ENCODE data around the gene BICD1. TPM values are rescaled to one million over a fixed set of nuclear protein-coding genes. Genes with fewer than 3 reads are reported as not detected.

The BICD1 gene
- total RNA-seq (23.6 TPM), polyA plus RNA-seq (1 to 10 TPM; 8.0 to 9.6 (median 8.8) TPM)

DNA sequence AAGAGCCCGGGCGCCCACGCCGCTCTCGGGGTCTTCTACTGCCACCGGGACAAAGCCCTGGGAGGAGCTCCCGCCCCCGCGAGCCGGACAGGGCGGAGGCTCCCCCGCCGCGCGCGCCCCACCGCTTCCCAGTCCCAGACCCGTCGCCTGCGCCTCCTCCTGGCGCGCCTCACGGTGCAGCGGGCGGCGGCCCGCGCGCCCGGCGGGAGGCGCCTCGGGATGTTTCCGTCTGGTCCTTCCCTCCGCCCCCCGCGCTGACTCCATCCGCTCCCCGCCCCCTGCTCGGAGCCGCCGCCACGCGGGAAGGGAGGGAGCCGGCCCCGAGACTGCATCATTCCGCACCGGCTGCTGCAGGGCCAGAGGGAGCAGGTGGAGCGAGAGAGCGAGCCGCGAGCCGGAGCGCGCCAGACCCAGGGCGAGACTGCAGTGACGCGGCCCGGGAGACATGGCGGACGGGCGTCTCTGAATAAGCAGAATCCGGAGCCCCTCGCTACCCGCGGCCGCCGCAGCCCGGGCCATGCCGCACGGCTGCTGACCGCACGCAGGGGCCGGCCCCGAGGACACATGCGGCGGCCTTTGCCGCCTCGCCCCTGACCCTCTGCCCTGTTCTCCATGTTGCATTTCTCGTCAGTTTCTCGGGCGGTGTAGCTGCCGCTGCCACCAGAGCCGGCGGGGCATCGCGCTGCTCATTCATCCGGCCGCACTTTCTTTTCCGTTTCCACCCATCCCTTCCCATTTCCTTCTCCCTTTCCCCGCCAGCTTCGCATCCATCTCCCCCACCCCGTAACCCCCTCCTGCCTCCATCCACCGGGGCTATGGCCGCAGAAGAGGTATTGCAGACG lies at the start of gene BICD1:
Gene BICD1 (plus strand): TSS at position 331 of the 842 bp plus-strand sequence. CDS start 485 bp downstream, at position 816.
- Histone ChIP-seq H3K4me3 (ENCODE audit: low read depth, low read length) (peak within 1 kb of the TSS; percentile 88), H3K27me3 (ENCODE audit: control insufficient read depth, insufficient read depth, low read length) (no peaks in the 10 kb centered on the region)

DNA sequence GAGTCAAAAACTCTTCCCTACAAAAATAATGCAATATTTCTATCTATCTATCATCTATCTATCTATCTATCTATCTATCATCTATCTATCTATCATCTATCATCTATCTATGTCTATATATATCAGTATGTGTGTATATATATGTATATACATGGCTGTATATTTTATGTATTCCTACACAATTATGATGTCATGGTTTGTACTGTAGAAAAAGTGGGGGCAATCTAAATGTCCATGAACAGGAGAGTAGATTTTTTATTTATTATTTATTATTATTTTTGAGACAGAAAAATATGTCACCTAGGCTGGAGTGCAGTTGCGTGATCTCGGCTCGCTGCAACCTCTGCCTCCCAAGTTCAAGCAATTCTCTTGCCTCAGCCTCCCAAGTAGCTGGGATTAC lies 45.6 kb upstream of the BICD1 start:
- ATAC-seq (ENCODE audit: low read depth in 2 of 2) (no peak), DNase-seq (no peak)
- no peak overlapping the region for H3K4me3 ChIP-seq (ENCODE audit: low read depth, low read length)
- no peaks in the 10 kb centered on the region for H3K36me3 Mint-ChIP-seq
- peaks cover 0 to 1% (median 0%) of the 10 kb centered on the region in 7 donors for H3K9me3 Mint-ChIP-seq
- no peak overlapping the region for H3K4me3 Mint-ChIP-seq
- H3K27ac Mint-ChIP-seq: no peak overlapping the region
- peaks cover 7% of the 10 kb centered on the region for H3K27me3 Mint-ChIP-seq
- peaks cover 2 to 9% (median 6%) of the 10 kb centered on the region in 4 donors for H3K4me1 Mint-ChIP-seq
- H3K36me3 ChIP-seq (ENCODE audit: control insufficient read depth, insufficient read depth, low read length): no peaks in the 10 kb centered on the region
- no peak overlapping the region for H3K27ac ChIP-seq (ENCODE audit: insufficient read depth, low read length, poor library complexity, severe bottlenecking)
- H3K4me1 ChIP-seq (ENCODE audit: control insufficient read depth, insufficient read depth, low read length, poor library complexity, severe bottlenecking): no peaks in the 10 kb centered on the region
- no peaks in the 10 kb centered on the region for H3K27me3 ChIP-seq (ENCODE audit: control insufficient read depth, insufficient read depth, low read length)
- H3K9me3 ChIP-seq (ENCODE audit: control insufficient read depth in 2 of 2, low read length in 2 of 2): no peaks in the 10 kb centered on the region

More for the DNA sequence above, at the start of gene BICD1:
- Mint-ChIP-seq H3K4me3 (peak within 1 kb of the TSS; percentile 96 to 98 (median 98)), H3K4me1 (peaks cover 19 to 35% (median 27%) of the 10 kb centered on the region in 4 donors), H3K36me3 (no peaks in the 10 kb centered on the region), H3K27ac (peak within 1 kb of the TSS; percentile 92 to 96 (median 96)), H3K27me3 (peaks cover 8% of the 10 kb centered on the region), H3K9me3 (no peaks in the 10 kb centered on the region)
- Histone ChIP-seq H3K9me3 (ENCODE audit: control insufficient read depth in 2 of 2, low read length in 2 of 2) (no peaks in the 10 kb centered on the region), H3K27ac (ENCODE audit: insufficient read depth, low read length, poor library complexity, severe bottlenecking) (peak within 1 kb of the TSS; percentile 51), H3K36me3 (ENCODE audit: control insufficient read depth, insufficient read depth, low read length) (no peaks in the 10 kb centered on the region), H3K4me1 (ENCODE audit: control insufficient read depth, insufficient read depth, low read length, poor library complexity, severe bottlenecking) (peaks cover 26% of the 10 kb centered on the region)
- peak; percentile 73 to 77 for ATAC-seq (ENCODE audit: low read depth in 2 of 2)
- DNase-seq: peak; percentile 59 to 75 (median 68)

- Histone ChIP-seq H3K36me3 (ENCODE audit: control insufficient read depth, insufficient read depth, low read length) (no peaks in the 10 kb centered on the region), H3K27me3 (ENCODE audit: control insufficient read depth, insufficient read depth, low read length) (no peaks in the 10 kb centered on the region), H3K4me3 (ENCODE audit: low read depth, low read length) (no peak overlapping the region), H3K27ac (ENCODE audit: insufficient read depth, low read length, poor library complexity, severe bottlenecking) (no peak overlapping the region), H3K4me1 (ENCODE audit: control insufficient read depth, insufficient read depth, low read length, poor library complexity, severe bottlenecking) (no peaks in the 10 kb centered on the region), H3K9me3 (ENCODE audit: control insufficient read depth in 2 of 2, low read length in 2 of 2) (no peaks in the 10 kb centered on the region)
- peaks cover 13% of the 10 kb centered on the region for H3K27me3 Mint-ChIP-seq
- H3K36me3 Mint-ChIP-seq: peaks cover 4% of the 10 kb centered on the region
- ATAC-seq (ENCODE audit: low read depth in 2 of 2): no peak
- DNase-seq: no peak
- H3K4me3 Mint-ChIP-seq: no peak overlapping the region
- no peak overlapping the region for H3K27ac Mint-ChIP-seq
- H3K4me1 Mint-ChIP-seq: peaks cover 2 to 9% (median 6%) of the 10 kb centered on the region in 4 donors
- H3K9me3 Mint-ChIP-seq: peaks cover 0 to 1% (median 0%) of the 10 kb centered on the region in 7 donors
Observed at GRCh38 chr12:32062881-32063280, 43.8 kb upstream of the BICD1 start.

GRCh38 chr12:32063796-32064195 lies 42.9 kb upstream of the BICD1 start:
- Mint-ChIP-seq H3K27me3 (peaks cover 13% of the 10 kb centered on the region), H3K4me1 (peaks cover 2 to 9% (median 6%) of the 10 kb centered on the region in 4 donors), H3K27ac (no peak overlapping the region), H3K9me3 (peaks cover 0 to 1% (median 0%) of the 10 kb centered on the region in 7 donors), H3K36me3 (peaks cover 4% of the 10 kb centered on the region), H3K4me3 (no peak overlapping the region)
- Histone ChIP-seq H3K4me3 (ENCODE audit: low read depth, low read length) (no peak overlapping the region), H3K9me3 (ENCODE audit: control insufficient read depth in 2 of 2, low read length in 2 of 2) (no peaks in the 10 kb centered on the region), H3K27me3 (ENCODE audit: control insufficient read depth, insufficient read depth, low read length) (no peaks in the 10 kb centered on the region), H3K36me3 (ENCODE audit: control insufficient read depth, insufficient read depth, low read length) (no peaks in the 10 kb centered on the region), H3K27ac (ENCODE audit: insufficient read depth, low read length, poor library complexity, severe bottlenecking) (no peak overlapping the region), H3K4me1 (ENCODE audit: control insufficient read depth, insufficient read depth, low read length, poor library complexity, severe bottlenecking) (no peaks in the 10 kb centered on the region)
- ATAC-seq (ENCODE audit: low read depth in 2 of 2): no peak
- no peak for DNase-seq

GRCh38 chr12:32066206-32066605 lies 40.4 kb upstream of the BICD1 start:
- no peaks in the 10 kb centered on the region for H3K9me3 ChIP-seq (ENCODE audit: control insufficient read depth in 2 of 2, low read length in 2 of 2)
- peaks cover 4% of the 10 kb centered on the region for H3K36me3 Mint-ChIP-seq
- H3K27ac ChIP-seq (ENCODE audit: insufficient read depth, low read length, poor library complexity, severe bottlenecking): no peak overlapping the region

GRCh38 chr12:32069071-32069470 lies 37.6 kb upstream of the BICD1 start:
- no peaks in the 10 kb centered on the region for H3K4me1 Mint-ChIP-seq
- no peaks in the 10 kb centered on the region for H3K36me3 ChIP-seq (ENCODE audit: control insufficient read depth, insufficient read depth, low read length)
- H3K9me3 ChIP-seq (ENCODE audit: control insufficient read depth in 2 of 2, low read length in 2 of 2): no peaks in the 10 kb centered on the region
- no peak overlapping the region for H3K27ac Mint-ChIP-seq
- ATAC-seq (ENCODE audit: low read depth in 2 of 2): no peak
- H3K27ac ChIP-seq (ENCODE audit: insufficient read depth, low read length, poor library complexity, severe bottlenecking): no peak overlapping the region
- H3K27me3 Mint-ChIP-seq: peaks cover 17% of the 10 kb centered on the region
- no peaks in the 10 kb centered on the region for H3K4me1 ChIP-seq (ENCODE audit: control insufficient read depth, insufficient read depth, low read length, poor library complexity, severe bottlenecking)
- H3K4me3 ChIP-seq (ENCODE audit: low read depth, low read length): no peak overlapping the region
- H3K9me3 Mint-ChIP-seq: peaks cover 0 to 4% (median 0%) of the 10 kb centered on the region in 7 donors
- no peaks in the 10 kb centered on the region for H3K27me3 ChIP-seq (ENCODE audit: control insufficient read depth, insufficient read depth, low read length)
- H3K4me3 Mint-ChIP-seq: no peak overlapping the region
- DNase-seq: no peak
- peaks cover 4% of the 10 kb centered on the region for H3K36me3 Mint-ChIP-seq

More at GRCh38 chr12:32066206-32066605, 40.4 kb upstream of the BICD1 start:
- DNase-seq (no peak), ATAC-seq (ENCODE audit: low read depth in 2 of 2) (no peak)
- Histone ChIP-seq H3K4me3 (ENCODE audit: low read depth, low read length) (no peak overlapping the region), H3K36me3 (ENCODE audit: control insufficient read depth, insufficient read depth, low read length) (no peaks in the 10 kb centered on the region), H3K4me1 (ENCODE audit: control insufficient read depth, insufficient read depth, low read length, poor library complexity, severe bottlenecking) (no peaks in the 10 kb centered on the region), H3K27me3 (ENCODE audit: control insufficient read depth, insufficient read depth, low read length) (no peaks in the 10 kb centered on the region)
- no peak overlapping the region for H3K4me3 Mint-ChIP-seq
- no peak overlapping the region for H3K27ac Mint-ChIP-seq
- peaks cover 0 to under 1% (median 0%) of the 10 kb centered on the region in 4 donors for H3K4me1 Mint-ChIP-seq
- H3K27me3 Mint-ChIP-seq: peaks cover 13% of the 10 kb centered on the region
- H3K9me3 Mint-ChIP-seq: peaks cover 0 to 1% (median 0%) of the 10 kb centered on the region in 7 donors

DNA sequence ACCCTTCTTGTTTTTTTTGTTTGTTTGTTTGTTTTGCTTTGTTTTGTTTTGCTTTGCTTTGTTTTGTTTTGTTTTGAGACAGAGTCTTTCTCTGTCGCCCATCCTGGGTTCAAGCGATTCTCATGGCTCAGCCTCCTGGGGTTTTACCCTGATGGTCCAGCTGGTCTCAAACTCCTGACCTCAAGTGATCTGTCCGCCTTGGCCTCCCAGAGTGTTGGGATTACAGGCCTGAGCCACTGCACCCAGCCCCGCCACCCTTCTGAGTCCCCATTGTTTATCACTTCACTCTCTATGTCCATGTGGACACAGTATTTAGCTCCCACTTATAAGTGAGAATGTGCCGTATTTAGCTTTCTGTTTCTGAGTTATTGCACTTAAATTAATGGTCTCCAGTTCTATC lies 36.9 kb upstream of the BICD1 start:
- Histone ChIP-seq H3K4me1 (ENCODE audit: control insufficient read depth, insufficient read depth, low read length, poor library complexity, severe bottlenecking) (no peaks in the 10 kb centered on the region), H3K27me3 (ENCODE audit: control insufficient read depth, insufficient read depth, low read length) (no peaks in the 10 kb centered on the region), H3K4me3 (ENCODE audit: low read depth, low read length) (no peak overlapping the region), H3K27ac (ENCODE audit: insufficient read depth, low read length, poor library complexity, severe bottlenecking) (no peak overlapping the region), H3K36me3 (ENCODE audit: control insufficient read depth, insufficient read depth, low read length) (no peaks in the 10 kb centered on the region), H3K9me3 (ENCODE audit: control insufficient read depth in 2 of 2, low read length in 2 of 2) (no peaks in the 10 kb centered on the region)
- Mint-ChIP-seq H3K4me1 (no peaks in the 10 kb centered on the region), H3K27me3 (peaks cover 18% of the 10 kb centered on the region), H3K4me3 (no peak overlapping the region), H3K9me3 (peaks cover 0 to 7% (median 0%) of the 10 kb centered on the region in 7 donors), H3K36me3 (peaks cover 4% of the 10 kb centered on the region), H3K27ac (no peak overlapping the region)
- no peak for DNase-seq
- no peak for ATAC-seq (ENCODE audit: low read depth in 2 of 2)
